Endodermal cell (in vitro differentiated cells): ENCODE measurements around the gene ZBTB20. TPM values are rescaled to one million over a fixed set of nuclear protein-coding genes. Genes with fewer than 3 reads are reported as not detected.

ENCODE experiments used
- DNase-seq: peaks from one replicate; pipeline ENCODE4 v3.0.0-alpha.2; 2017
- H3K27ac ChIP-seq: 2 replicates; pipeline ENCODE4 v1.5.1; 2013; ENCODE audit warnings: mild to moderate bottlenecking, low read depth, low read length, moderate library complexity
- H3K27me3 ChIP-seq: 2 replicates; pipeline ENCODE4 v1.6.1; 2013; ENCODE audit warnings: mild to moderate bottlenecking, low read length, moderate library complexity; ENCODE audit not compliant: insufficient read depth, control insufficient read depth, poor library complexity, severe bottlenecking
- H3K36me3 ChIP-seq: 2 replicates; pipeline ENCODE4 v1.7.0; 2013; ENCODE audit warnings: mild to moderate bottlenecking, low read length, moderate library complexity; ENCODE audit not compliant: control insufficient read depth, insufficient read depth
- H3K4me1 ChIP-seq: one replicate; pipeline ENCODE4 v1.7.0; 2013; ENCODE audit warnings: low read length; ENCODE audit not compliant: control insufficient read depth, insufficient read depth
- H3K4me3 ChIP-seq: 2 replicates; pipeline ENCODE4 v1.5.1; 2013; ENCODE audit warnings: mild to moderate bottlenecking, low read length, moderate library complexity
- H3K9ac ChIP-seq: 2 replicates; pipeline ENCODE4 v1.6.1; 2013; ENCODE audit warnings: mild to moderate bottlenecking, low read length, moderate library complexity; ENCODE audit not compliant: poor library complexity, severe bottlenecking; ENCODE audit errors: extremely low read depth
- H3K9me3 ChIP-seq: 2 replicates; pipeline ENCODE4 v1.6.1; 2013; ENCODE audit warnings: mild to moderate bottlenecking, low read length, moderate library complexity; ENCODE audit not compliant: control insufficient read depth
- H3K27ac Mint-ChIP-seq: 2 replicates; pipeline ENCODE4 v1.8.0; 2020; ENCODE audit warnings: mixed read lengths
- H3K27me3 Mint-ChIP-seq: 2 replicates; pipeline ENCODE4 v1.8.0; 2021; ENCODE audit warnings: mild to moderate bottlenecking, mixed read lengths; ENCODE audit not compliant: insufficient read depth
- H3K36me3 Mint-ChIP-seq: 2 replicates; pipeline ENCODE4 v1.8.0; 2020; ENCODE audit warnings: low read depth, mixed read lengths
- H3K4me1 Mint-ChIP-seq: 2 replicates; pipeline ENCODE4 v1.8.0; 2020; ENCODE audit warnings: mixed read lengths
- H3K4me3 Mint-ChIP-seq: 2 replicates; pipeline ENCODE4 v1.8.0; 2020; ENCODE audit warnings: mild to moderate bottlenecking, moderate library complexity, mixed read lengths
- H3K9me3 Mint-ChIP-seq: 2 replicates; pipeline ENCODE4 v1.8.0; 2020; ENCODE audit warnings: mild to moderate bottlenecking, mixed read lengths
- CTCF ChIP-seq: fragments of 200-600 bp; sonication (generic); conservative IDR thresholded peaks from 2 replicates; pipeline ENCODE4 v1.5.0; 2021; ENCODE audit warnings: antibody characterized with exemption, mild to moderate bottlenecking
- WGBS, 2 experiments: methylation state at CpG; one replicate each; pipeline versions ENCODE4 v1.1.5 to v1.1.7; 2013; ENCODE audit warnings: missing lambda C conversion rate in 2 of 2, mixed read lengths in 1 of 2; ENCODE audit not compliant: insufficient coverage in 1 of 2, insufficient read length in 1 of 2; 5-methylcytosine and 5-hydroxymethylcytosine counted together
- total RNA-seq, 2 donors: library from RNA; stranded (reverse); fragmentation: NEBNext Ultra II Directional in 1 of 2; extraction: Animal tissue kit (Norgen Biotek cat#: 25700) in 1 of 2; gene quantifications; 2 replicates in 1 of 2; 3 replicates in 1 of 2; pipeline ENCODE4 v1.2.1, GENCODE V29; 2021

ZBTB20 gene
- total RNA-seq, 2 donors from 2014 or later = 1.6 to 2.9 TPM

GRCh38 chr3:114487502-114487901, 659.6 kb downstream of the ZBTB20 start:
- Mint-ChIP-seq H3K27ac (no peak overlapping the region), H3K36me3 (no peaks in the 10 kb centered on the region), H3K9me3 (no peaks in the 10 kb centered on the region), H3K4me1 (no peaks in the 10 kb centered on the region), H3K27me3 (no peaks in the 10 kb centered on the region), H3K4me3 (no peak overlapping the region)
- no peak overlapping the region for H3K9ac ChIP-seq
- H3K27me3 ChIP-seq = no peaks in the 10 kb centered on the region
- no peaks in the 10 kb centered on the region for H3K4me1 ChIP-seq
- H3K36me3 ChIP-seq = no peaks in the 10 kb centered on the region
- H3K27ac ChIP-seq = no peak overlapping the region
- H3K4me3 ChIP-seq = no peak overlapping the region
- 91 to 95% methylated on average over 2 to 8 of the region's 8 CpGs for WGBS, 2 experiments
- TF ChIP-seq CTCF = no peak
- no peaks in the 10 kb centered on the region for H3K9me3 ChIP-seq
- no peak for DNase-seq

DNA sequence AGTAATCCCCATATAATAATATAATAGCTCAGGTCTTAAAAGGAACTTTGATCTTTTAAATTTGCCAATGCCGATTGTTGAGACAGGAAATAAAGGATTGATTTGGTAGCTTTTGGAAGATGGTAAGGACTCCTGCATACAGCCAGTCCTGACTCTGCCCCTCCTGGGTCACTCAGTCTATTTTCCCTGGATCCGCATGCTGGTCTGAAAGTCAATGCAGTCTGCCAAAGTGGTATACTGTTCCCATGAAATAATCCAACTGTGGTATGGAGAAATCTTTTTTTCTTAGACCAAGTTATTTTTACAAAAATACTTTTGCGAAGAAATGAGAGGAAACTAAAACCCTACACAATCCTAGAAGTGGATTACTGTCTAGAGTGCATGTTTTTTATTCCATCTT, 662.2 kb downstream of the ZBTB20 start:
- Histone ChIP-seq H3K9ac (no peak overlapping the region), H3K9me3 (no peaks in the 10 kb centered on the region), H3K36me3 (no peaks in the 10 kb centered on the region), H3K27me3 (no peaks in the 10 kb centered on the region), H3K4me1 (no peaks in the 10 kb centered on the region), H3K27ac (no peak overlapping the region), H3K4me3 (no peak overlapping the region)
- TF ChIP-seq CTCF = no peak
- Mint-ChIP-seq H3K27ac (no peak overlapping the region), H3K36me3 (no peaks in the 10 kb centered on the region), H3K4me3 (no peak overlapping the region), H3K9me3 (no peaks in the 10 kb centered on the region), H3K4me1 (no peaks in the 10 kb centered on the region), H3K27me3 (no peaks in the 10 kb centered on the region)
- 82% methylated on average over 2 of the region's 3 CpGs; no CpG with 5 or more reads in 1 of the 2 experiments for WGBS, 2 experiments
- no peak for DNase-seq

DNA sequence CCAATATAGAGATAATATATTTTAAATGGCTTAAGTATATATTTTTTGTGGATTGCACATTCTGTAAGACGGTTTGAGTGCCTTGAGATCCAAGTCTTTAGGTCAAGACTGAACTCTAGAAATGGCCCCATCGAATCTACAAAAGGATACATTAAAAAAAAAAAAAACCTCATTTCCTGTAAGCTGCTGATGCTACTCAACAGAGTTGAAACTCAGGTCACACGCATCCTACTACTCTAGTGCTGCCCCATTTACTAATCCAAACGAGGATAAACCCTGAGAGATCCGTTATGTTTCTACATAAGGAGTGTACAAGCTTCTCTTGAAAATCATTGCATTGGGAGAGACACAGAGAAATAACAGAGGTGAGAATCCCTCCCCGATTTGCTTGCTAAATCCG, 666.0 kb downstream of the ZBTB20 start:
- Mint-ChIP-seq H3K36me3 (no peaks in the 10 kb centered on the region), H3K9me3 (no peaks in the 10 kb centered on the region), H3K27me3 (no peaks in the 10 kb centered on the region), H3K4me3 (no peak overlapping the region), H3K4me1 (no peaks in the 10 kb centered on the region), H3K27ac (no peak overlapping the region)
- H3K27ac ChIP-seq = no peak overlapping the region
- TF ChIP-seq CTCF = no peak
- H3K9ac ChIP-seq = no peak overlapping the region
- no peaks in the 10 kb centered on the region for H3K27me3 ChIP-seq
- no peaks in the 10 kb centered on the region for H3K9me3 ChIP-seq
- H3K4me1 ChIP-seq = no peaks in the 10 kb centered on the region
- WGBS, 2 experiments = 91 to 95% methylated on average over 4 to 7 of the region's 7 CpGs
- H3K4me3 ChIP-seq = no peak overlapping the region
- no peaks in the 10 kb centered on the region for H3K36me3 ChIP-seq
- DNase-seq = no peak
